Muscle layer of colon (tissue), 2 donors: ENCODE data around the gene PECR.

ENCODE experiments used
- H3K27ac ChIP-seq: one replicate; pipeline ENCODE4 v1.7.0; 2013; ENCODE audit warnings: low read depth, mild to moderate bottlenecking, low read length, moderate library complexity
- H3K27me3 ChIP-seq, 2 donors: one replicate each; pipeline ENCODE4 v1.7.0; 2013; ENCODE audit warnings: low read length in 2 of 2, mild to moderate bottlenecking in 2 of 2; ENCODE audit not compliant: insufficient read depth in 2 of 2, control insufficient read depth in 1 of 2
- H3K36me3 ChIP-seq: one replicate; pipeline ENCODE4 v1.7.0; 2013; ENCODE audit warnings: mild to moderate bottlenecking, low read length; ENCODE audit not compliant: insufficient read depth
- H3K4me1 ChIP-seq: one replicate; pipeline ENCODE4 v1.7.0; 2013; ENCODE audit warnings: mild to moderate bottlenecking, low read length; ENCODE audit not compliant: insufficient read depth
- H3K4me3 ChIP-seq, 2 donors: one replicate each; pipeline ENCODE4 v1.7.0; 2013; ENCODE audit warnings: low read length in 2 of 2, low read depth in 1 of 2, mild to moderate bottlenecking in 1 of 2, moderate library complexity in 1 of 2
- H3K9ac ChIP-seq: one replicate; pipeline ENCODE4 v1.7.0; 2013; ENCODE audit warnings: low read length
- H3K9me3 ChIP-seq: one replicate; pipeline ENCODE4 v1.7.0; 2013; ENCODE audit warnings: mild to moderate bottlenecking, low read length
- donor health status: abdominal sarcoma.
- donor health status: Adenocarcinoma of cecum.

PECR gene

GRCh38 chr2:216101109-216101508, 19.5 kb upstream of the PECR start:
- no peaks in the 10 kb centered on the region for H3K36me3 ChIP-seq
- H3K4me3 ChIP-seq, result no peak overlapping the region
- no peak overlapping the region for H3K27ac ChIP-seq
- H3K9me3 ChIP-seq, result no peaks in the 10 kb centered on the region
- H3K4me1 ChIP-seq, result no peaks in the 10 kb centered on the region
- no peak overlapping the region for H3K9ac ChIP-seq
- no peaks in the 10 kb centered on the region for H3K27me3 ChIP-seq

- Histone ChIP-seq H3K9me3 (no peaks in the 10 kb centered on the region), H3K9ac (no peak overlapping the region), H3K36me3 (no peaks in the 10 kb centered on the region), H3K4me3 (no peak overlapping the region), H3K4me1 (no peaks in the 10 kb centered on the region), H3K27me3 (no peaks in the 10 kb centered on the region), H3K27ac (no peak overlapping the region)
Measured at GRCh38 chr2:216098421-216099334, 17.1 kb upstream of the PECR start.

DNA sequence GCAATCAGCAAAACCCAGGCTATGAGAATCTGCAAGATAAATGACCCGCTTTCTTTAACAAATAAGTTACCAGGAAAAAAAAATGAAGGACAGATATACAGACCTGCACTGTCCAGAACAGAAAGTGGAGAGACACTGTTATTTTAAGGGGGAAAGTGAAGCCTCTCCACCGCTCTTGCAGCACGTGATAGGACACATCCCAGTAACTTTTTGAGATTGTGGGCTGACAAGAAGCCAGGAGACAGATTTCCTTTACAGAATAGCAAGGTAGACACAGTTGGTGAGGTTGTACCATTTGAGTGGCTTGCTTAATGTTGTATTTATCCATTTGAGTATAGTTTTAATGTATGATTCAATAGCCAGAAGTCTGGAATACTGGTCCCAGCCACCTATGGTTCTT, 13.1 kb upstream of the PECR start:
- Histone ChIP-seq H3K9me3 (no peaks in the 10 kb centered on the region), H3K27me3 (no peaks in the 10 kb centered on the region), H3K4me1 (no peaks in the 10 kb centered on the region)

DNA sequence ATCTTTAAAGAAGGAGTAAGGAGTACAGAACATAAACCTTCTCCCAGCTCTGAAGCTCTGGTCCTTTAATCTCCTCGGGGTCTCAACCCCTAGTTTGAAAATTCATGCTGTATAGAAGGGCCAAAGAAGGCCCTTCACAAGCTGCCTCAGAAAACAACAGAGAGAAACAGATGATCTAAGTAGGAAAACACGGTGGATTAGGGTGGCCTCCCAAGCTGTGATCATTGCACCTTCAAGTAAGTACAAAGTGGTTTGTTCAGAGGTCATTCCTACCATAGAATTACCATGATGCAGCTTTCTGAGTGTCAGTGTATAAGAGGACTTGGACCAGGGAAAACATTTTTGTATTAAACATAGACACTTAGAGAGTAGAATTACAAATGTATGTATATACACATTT, 11.0 kb upstream of the PECR start:
- no peaks in the 10 kb centered on the region for H3K36me3 ChIP-seq
- H3K4me1 ChIP-seq, result no peaks in the 10 kb centered on the region
- no peak overlapping the region for H3K4me3 ChIP-seq
- H3K27me3 ChIP-seq, result no peaks in the 10 kb centered on the region
- H3K27ac ChIP-seq, result no peak overlapping the region
- H3K9me3 ChIP-seq, result no peaks in the 10 kb centered on the region
- H3K9ac ChIP-seq, result no peak overlapping the region

More for the DNA sequence above, 13.1 kb upstream of the PECR start:
- no peak overlapping the region for H3K9ac ChIP-seq
- H3K27ac ChIP-seq, result no peak overlapping the region
- no peak overlapping the region for H3K4me3 ChIP-seq
- H3K36me3 ChIP-seq, result no peaks in the 10 kb centered on the region

DNA sequence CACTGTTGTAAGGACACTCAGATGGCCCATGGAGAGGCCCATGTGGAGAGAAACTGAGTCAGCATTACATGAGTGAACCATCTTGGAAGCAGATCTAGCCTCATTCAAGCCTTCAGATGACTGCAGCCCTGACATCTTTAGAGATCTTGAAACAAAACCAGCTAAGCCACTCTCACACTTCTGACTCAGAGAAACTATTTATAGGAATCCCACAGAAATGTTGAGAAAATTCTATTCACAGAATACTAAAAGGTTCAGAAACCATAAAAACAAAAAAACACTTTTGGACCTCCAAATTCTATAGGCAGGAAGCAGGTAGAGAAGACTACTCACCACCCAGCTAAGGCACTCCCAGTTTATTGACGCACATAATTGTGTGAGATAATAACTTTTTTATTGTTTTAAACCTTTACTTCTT, 8.8 kb upstream of the PECR start:
- H3K27ac ChIP-seq, result no peak overlapping the region
- no peaks in the 10 kb centered on the region for H3K27me3 ChIP-seq
- H3K4me1 ChIP-seq, result no peaks in the 10 kb centered on the region
- H3K4me3 ChIP-seq, result no peak overlapping the region
- no peaks in the 10 kb centered on the region for H3K9me3 ChIP-seq
- no peak overlapping the region for H3K9ac ChIP-seq
- no peaks in the 10 kb centered on the region for H3K36me3 ChIP-seq

GRCh38 chr2:216086207-216086893, 4.7 kb upstream of the PECR start:
- H3K9ac ChIP-seq, result no peak overlapping the region
- H3K27ac ChIP-seq, result no peak overlapping the region
- H3K4me1 ChIP-seq, result no peaks in the 10 kb centered on the region
- no peaks in the 10 kb centered on the region for H3K27me3 ChIP-seq
- H3K9me3 ChIP-seq, result no peaks in the 10 kb centered on the region
- H3K36me3 ChIP-seq, result no peaks in the 10 kb centered on the region
- no peak overlapping the region for H3K4me3 ChIP-seq

GRCh38 chr2:216084547-216084946, 2.9 kb upstream of the PECR start:
- Histone ChIP-seq H3K27me3 (no peaks in the 10 kb centered on the region), H3K9ac (no peak overlapping the region), H3K27ac (no peak overlapping the region), H3K4me3 (no peak overlapping the region), H3K4me1 (no peaks in the 10 kb centered on the region), H3K36me3 (no peaks in the 10 kb centered on the region), H3K9me3 (no peaks in the 10 kb centered on the region)

- no peaks in the 10 kb centered on the region for H3K4me1 ChIP-seq
- no peaks in the 10 kb centered on the region for H3K9me3 ChIP-seq
- no peaks in the 10 kb centered on the region for H3K36me3 ChIP-seq
- no peak overlapping the region for H3K9ac ChIP-seq
- H3K27me3 ChIP-seq, result no peaks in the 10 kb centered on the region
- H3K27ac ChIP-seq, result no peak overlapping the region
- no peak overlapping the region for H3K4me3 ChIP-seq
Measured at GRCh38 chr2:216083464-216084281, 2.1 kb upstream of the PECR start.

DNA sequence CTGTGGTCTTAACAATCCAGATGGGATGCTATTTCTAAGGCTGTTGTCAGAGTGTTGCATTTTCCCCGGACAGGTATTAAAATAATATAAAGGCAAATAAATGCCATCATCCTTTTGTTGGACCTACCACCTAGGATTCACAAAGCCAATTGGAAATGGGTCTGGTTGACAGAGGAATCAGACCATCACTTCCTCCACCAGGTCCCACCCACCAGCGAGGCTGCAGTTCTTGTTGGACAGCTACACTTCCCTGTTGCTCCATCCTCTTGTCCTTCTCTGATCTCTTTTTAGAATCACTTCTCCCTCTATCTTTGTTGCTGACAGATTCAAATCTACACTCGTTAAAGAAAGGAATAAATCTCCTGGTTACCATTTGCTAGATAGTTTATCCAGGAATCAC, 1.2 kb upstream of the PECR start:
- no peaks in the 10 kb centered on the region for H3K4me1 ChIP-seq
- H3K36me3 ChIP-seq, result no peaks in the 10 kb centered on the region
- no peak overlapping the region for H3K9ac ChIP-seq
- no peaks in the 10 kb centered on the region for H3K27me3 ChIP-seq
- H3K27ac ChIP-seq, result no peak overlapping the region
- H3K4me3 ChIP-seq, result no peak overlapping the region
- no peaks in the 10 kb centered on the region for H3K9me3 ChIP-seq

GRCh38 chr2:216082117-216082711, 605 bp upstream of the PECR start:
- Histone ChIP-seq H3K9ac (peak overlapping the region; percentile 57), H3K4me1 (no peaks in the 10 kb centered on the region), H3K27me3 (no peaks in the 10 kb centered on the region), H3K36me3 (no peaks in the 10 kb centered on the region), H3K9me3 (no peaks in the 10 kb centered on the region), H3K27ac (peak overlapping the region; percentile 55), H3K4me3 (peak overlapping the region; percentile 62 to 84)

GRCh38 chr2:216081012-216081411, 597 bp downstream of the PECR start:
- Histone ChIP-seq H3K9ac (peak overlapping the region; percentile 49), H3K9me3 (no peaks in the 10 kb centered on the region), H3K36me3 (no peaks in the 10 kb centered on the region), H3K4me1 (no peaks in the 10 kb centered on the region), H3K27ac (peak overlapping the region; percentile 19), H3K4me3 (peak overlapping the region; percentile 62 to 84), H3K27me3 (no peaks in the 10 kb centered on the region)
